Ovary (tissue), 3 donors: ENCODE results near the gene AMBRA1.

Experiments
- CTCF ChIP-seq, 3 donors: fragments of 450-650 bp in 2 of 3; fragments of 200-600 bp in 1 of 3; IDR thresholded peaks; one replicate each; pipeline versions ENCODE4 v1.5.1 to v1.8.0; 2016 to 2022; ENCODE audit warnings: antibody characterized with exemption in 3 of 3, mild to moderate bottlenecking in 1 of 3
- POLR2A ChIP-seq: fragments of 450-650 bp; IDR thresholded peaks from one replicate; pipeline ENCODE4 v1.6.1; 2017; ENCODE audit warnings: antibody characterized with exemption, mild to moderate bottlenecking, moderate library complexity
- donor health status: DM: no; HTN: no; CAD: no.

- TF ChIP-seq CTCF (IDR thresholded peaks at IDR 0.05), result no peak
- no peak for TF ChIP-seq POLR2A
These were observed 176.1 kb downstream of the AMBRA1 start for GRCh38 chr11:46417711-46418110.
